GM19468 (cell line): ENCODE measurements around the gene KITLG.
"Not testable (repeated sequence)": the region's sequence is repeated elsewhere in the genome, so short reads cannot be mapped to it uniquely, and the experiment has no call there.

Experiments
- ATAC-seq: cut with Tn5 transposase; IDR thresholded peaks from one replicate; pipeline ENCODE4 v1.9.1; 2021; ENCODE audit warnings: mild to moderate bottlenecking, moderate library complexity, moderate number of reproducible peaks; ENCODE audit not compliant: unreplicated experiment; ENCODE audit errors: extremely low read depth

KITLG gene

GRCh38 chr12:88546226-88546625 lies 34.0 kb downstream of the KITLG start:
- no peak for ATAC-seq

- no peak for ATAC-seq
Observed at GRCh38 chr12:88544991-88545980, 35.0 kb downstream of the KITLG start.

GRCh38 chr12:88539893-88540292 lies 40.4 kb downstream of the KITLG start:
- no peak for ATAC-seq

- no peak for ATAC-seq
Observed at GRCh38 chr12:88538697-88539096, 41.6 kb downstream of the KITLG start.

GRCh38 chr12:88538250-88538649 lies 42.0 kb downstream of the KITLG start:
- ATAC-seq = no peak

- ATAC-seq = no peak
Observed at GRCh38 chr12:88530868-88531267, 49.4 kb downstream of the KITLG start.

- ATAC-seq = no peak
Observed at GRCh38 chr12:88529531-88530488, 50.5 kb downstream of the KITLG start.

GRCh38 chr12:88522961-88523360 lies 57.3 kb downstream of the KITLG start:
- ATAC-seq = no peak

- ATAC-seq = no peak
Observed at GRCh38 chr12:88520436-88520820, 59.8 kb downstream of the KITLG start.

GRCh38 chr12:88519802-88520435 lies 60.4 kb downstream of the KITLG start:
- no peak for ATAC-seq

GRCh38 chr12:88518863-88519403 lies 61.3 kb downstream of the KITLG start:
- ATAC-seq = no peak

- ATAC-seq = no peak
Observed at GRCh38 chr12:88516811-88517210, 63.5 kb downstream of the KITLG start.

- no peak for ATAC-seq
Observed at GRCh38 chr12:88510843-88511242, 69.4 kb downstream of the KITLG start.

- no peak for ATAC-seq
Observed at GRCh38 chr12:88509851-88510250, 70.4 kb downstream of the KITLG start.

- ATAC-seq = no peak
Observed at GRCh38 chr12:88509347-88509746, 70.9 kb downstream of the KITLG start.

- not testable (repeated sequence) for ATAC-seq
Observed at GRCh38 chr12:88507851-88508250, 72.4 kb downstream of the KITLG start.

GRCh38 chr12:88507270-88507669 lies 73.0 kb downstream of the KITLG start:
- no peak for ATAC-seq

- no peak for ATAC-seq
Observed at GRCh38 chr12:88505696-88506095, 74.6 kb downstream of the KITLG start.

GRCh38 chr12:88503281-88503703 lies 77.0 kb downstream of the KITLG start:
- no peak for ATAC-seq
